Panc1 (cell line): ENCODE results near the gene MOBP. TPM values are rescaled to one million over a fixed set of nuclear protein-coding genes. Genes with fewer than 3 reads are reported as not detected.

Experiments used
- ATAC-seq: fragments of 200-7000 bp; cut with Tn5 transposase; 2 replicates; pipeline ENCODE4 v1.9.1; 2020; ENCODE audit warnings: mild to moderate bottlenecking, moderate library complexity
- BruUV-seq: library from RNA; stranded (reverse); fragments of 400-500 nt; replicated peaks from 2 replicates; lab custom pipeline; 2021; lab: Mats Ljungman, UMichigan
- CTCF ChIA-PET: fragments of 300-600 bp; sonication (Branson Sonifier 250); formaldehyde crosslinking; loops from one replicate; lab custom pipeline; 2022; ENCODE audit warnings: antibody characterized with exemption; lab: Charles Lee
- POLR2A ChIA-PET: fragments of 300-600 bp; sonication (Branson Sonifier 250); formaldehyde crosslinking; loops from one replicate; lab custom pipeline; 2022; ENCODE audit warnings: antibody characterized with exemption; lab: Charles Lee
- DNase-seq: peaks from one replicate; pipeline ENCODE4 v3.0.0-alpha.2; 2010; ENCODE audit warnings: low read depth, low spot score
- H3K27ac ChIP-seq: 2 replicates; pipeline ENCODE4 v1.5.1; 2011; ENCODE audit warnings: mild to moderate bottlenecking, low read length, inconsistent platforms
- H3K27me3 ChIP-seq: fragments of 200-500 bp; sonication (Bioruptor generic); 2 replicates; pipeline ENCODE4 v1.6.0; 2014; ENCODE audit warnings: low read length, inconsistent platforms; ENCODE audit not compliant: control insufficient read depth, insufficient read depth
- H3K36me3 ChIP-seq: fragments of 200-500 bp; sonication (Bioruptor generic); 2 replicates; pipeline ENCODE4 v1.5.1; 2014; ENCODE audit warnings: inconsistent platforms, mild to moderate bottlenecking, low read length, moderate library complexity; ENCODE audit not compliant: control insufficient read depth, insufficient read depth
- H3K4me1 ChIP-seq: 2 replicates; pipeline ENCODE4 v1.5.1; 2011; ENCODE audit warnings: inconsistent platforms, mild to moderate bottlenecking, low read length, moderate library complexity; ENCODE audit not compliant: control insufficient read depth, insufficient read depth
- H3K4me3 ChIP-seq, 2 experiments: 2 replicates each; pipeline ENCODE4 v1.5.1; 2011 to 2012; ENCODE audit warnings: low read depth in 2 of 2, low read length in 2 of 2, mild to moderate bottlenecking in 2 of 2, inconsistent platforms in 1 of 2, moderate library complexity in 1 of 2
- H3K9me3 ChIP-seq: fragments of 200-500 bp; sonication (Bioruptor generic); 2 replicates; pipeline ENCODE4 v1.5.1; 2014; ENCODE audit warnings: low read depth, mild to moderate bottlenecking, inconsistent platforms, low read length, moderate library complexity; ENCODE audit not compliant: control insufficient read depth, insufficient read depth
- POLR2AphosphoS5 ChIP-seq: IDR thresholded peaks from 2 replicates; pipeline ENCODE4 v1.6.1; 2012; ENCODE audit warnings: mild to moderate bottlenecking, low read depth, low read length, moderate library complexity
- SIN3A ChIP-seq: IDR thresholded peaks from 2 replicates; pipeline ENCODE4 v1.6.1; 2012; ENCODE audit warnings: low read depth, mild to moderate bottlenecking, low read length, moderate library complexity, borderline replicate concordance; ENCODE audit not compliant: insufficient read depth
- TCF7L2 ChIP-seq: IDR thresholded peaks from 2 replicates; pipeline ENCODE4 v1.6.1; 2011; ENCODE audit warnings: mild to moderate bottlenecking, low read depth, low read length, inconsistent platforms
- in situ Hi-C: cut with HindIII; loops from 2 replicates; pipeline ENCODE4 v1.10.0; 2016; ENCODE audit warnings: low sequenced_read_pairs, low pct_unique_long_range_greater_than_20kb
- intact Hi-C: fragments of 100-400 bp; cut with micrococcal nuclease; formaldehyde crosslinking; loops from one replicate; pipeline ENCODE4 v1.10.0; 2022; ENCODE audit not compliant: unreplicated experiment
- total RNA-seq: library from RNA; stranded (reverse); gene quantifications from one replicate; pipeline ENCODE4 v1.2.1, GENCODE V29; 2021; ENCODE audit not compliant: unreplicated experiment
- TF ChIP-seq, protein P1 (sequence below), 2 experiments: IDR thresholded peaks; 2 replicates each; pipeline ENCODE4 v1.6.1; 2011 to 2012; ENCODE audit warnings: low read depth in 2 of 2, control low read depth in 1 of 2, low read length in 1 of 2, mild to moderate bottlenecking in 1 of 2, moderate library complexity in 1 of 2; ENCODE audit not compliant: insufficient read depth in 1 of 2
- TF ChIP-seq, protein P2 (sequence below): fragments of 450-650 bp; IDR thresholded peaks from 2 replicates; pipeline ENCODE4 v1.5.1; 2017; ENCODE audit warnings: mild to moderate bottlenecking

MOBP gene
- total RNA-seq, 1 experiment from 2014 or later, result not detected

DNA sequence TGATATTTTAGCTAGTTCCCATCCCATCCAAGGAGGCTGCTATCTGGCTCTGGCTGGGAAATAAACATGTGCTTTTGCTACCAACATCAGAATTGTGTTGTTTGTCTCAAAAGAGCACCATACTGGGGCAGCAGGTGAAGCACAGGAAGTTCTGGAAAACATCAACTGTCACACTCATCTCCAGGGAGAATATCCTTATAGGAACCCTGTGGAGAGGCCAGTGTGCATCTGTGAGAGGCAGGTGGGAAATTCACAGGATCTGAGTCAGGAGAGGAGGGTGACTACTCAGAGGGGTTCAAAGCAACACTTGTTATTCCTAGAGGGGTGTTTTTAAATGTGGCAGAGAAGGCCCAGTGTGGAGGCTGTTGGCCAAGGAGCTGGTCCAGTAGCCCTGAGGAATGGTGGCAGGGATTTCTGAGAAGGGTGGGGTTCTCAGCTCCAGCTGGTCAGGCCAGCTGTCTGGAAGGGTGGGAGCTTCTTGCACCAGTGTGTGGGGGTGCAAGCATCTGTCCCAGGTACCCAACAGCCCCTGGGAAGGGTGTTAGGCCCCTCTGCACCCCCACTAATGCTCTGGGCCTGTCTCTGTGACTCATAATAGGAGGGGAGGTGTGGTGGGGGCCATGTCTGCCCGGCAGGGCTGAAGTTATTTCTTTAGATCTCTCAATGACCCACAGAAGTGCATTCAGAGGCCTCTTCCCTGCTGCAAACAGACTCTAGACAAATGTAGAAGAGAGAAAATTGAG is 32.3 kb upstream of the MOBP start:
- intact Hi-C loops, result no loop called here
- Histone ChIP-seq H3K27me3 (no peaks in the 10 kb centered on the region), H3K4me3 (no peak overlapping the region), H3K36me3 (no peaks in the 10 kb centered on the region), H3K4me1 (no peaks in the 10 kb centered on the region), H3K9me3 (no peaks in the 10 kb centered on the region), H3K27ac (no peak overlapping the region)
- BruUV-seq, result no TSS peak
- CTCF ChIA-PET, result no interaction called here
- in situ Hi-C loops, result no loop called here
- ATAC-seq (no peak), DNase-seq (no peak)
- POLR2A ChIA-PET, result no interaction called here
- TF ChIP-seq POLR2AphosphoS5 (no peak), TCF7L2 (no peak), SIN3A (no peak)
- TF ChIP-seq, protein P1, sequence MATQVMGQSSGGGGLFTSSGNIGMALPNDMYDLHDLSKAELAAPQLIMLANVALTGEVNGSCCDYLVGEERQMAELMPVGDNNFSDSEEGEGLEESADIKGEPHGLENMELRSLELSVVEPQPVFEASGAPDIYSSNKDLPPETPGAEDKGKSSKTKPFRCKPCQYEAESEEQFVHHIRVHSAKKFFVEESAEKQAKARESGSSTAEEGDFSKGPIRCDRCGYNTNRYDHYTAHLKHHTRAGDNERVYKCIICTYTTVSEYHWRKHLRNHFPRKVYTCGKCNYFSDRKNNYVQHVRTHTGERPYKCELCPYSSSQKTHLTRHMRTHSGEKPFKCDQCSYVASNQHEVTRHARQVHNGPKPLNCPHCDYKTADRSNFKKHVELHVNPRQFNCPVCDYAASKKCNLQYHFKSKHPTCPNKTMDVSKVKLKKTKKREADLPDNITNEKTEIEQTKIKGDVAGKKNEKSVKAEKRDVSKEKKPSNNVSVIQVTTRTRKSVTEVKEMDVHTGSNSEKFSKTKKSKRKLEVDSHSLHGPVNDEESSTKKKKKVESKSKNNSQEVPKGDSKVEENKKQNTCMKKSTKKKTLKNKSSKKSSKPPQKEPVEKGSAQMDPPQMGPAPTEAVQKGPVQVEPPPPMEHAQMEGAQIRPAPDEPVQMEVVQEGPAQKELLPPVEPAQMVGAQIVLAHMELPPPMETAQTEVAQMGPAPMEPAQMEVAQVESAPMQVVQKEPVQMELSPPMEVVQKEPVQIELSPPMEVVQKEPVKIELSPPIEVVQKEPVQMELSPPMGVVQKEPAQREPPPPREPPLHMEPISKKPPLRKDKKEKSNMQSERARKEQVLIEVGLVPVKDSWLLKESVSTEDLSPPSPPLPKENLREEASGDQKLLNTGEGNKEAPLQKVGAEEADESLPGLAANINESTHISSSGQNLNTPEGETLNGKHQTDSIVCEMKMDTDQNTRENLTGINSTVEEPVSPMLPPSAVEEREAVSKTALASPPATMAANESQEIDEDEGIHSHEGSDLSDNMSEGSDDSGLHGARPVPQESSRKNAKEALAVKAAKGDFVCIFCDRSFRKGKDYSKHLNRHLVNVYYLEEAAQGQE (IDR thresholded peaks at IDR 0.05; ENCODE audit: insufficient read depth in 1 of 2, low read depth in 2 of 2, low read length in 1 of 2), result no peak
- TF ChIP-seq, protein P2, sequence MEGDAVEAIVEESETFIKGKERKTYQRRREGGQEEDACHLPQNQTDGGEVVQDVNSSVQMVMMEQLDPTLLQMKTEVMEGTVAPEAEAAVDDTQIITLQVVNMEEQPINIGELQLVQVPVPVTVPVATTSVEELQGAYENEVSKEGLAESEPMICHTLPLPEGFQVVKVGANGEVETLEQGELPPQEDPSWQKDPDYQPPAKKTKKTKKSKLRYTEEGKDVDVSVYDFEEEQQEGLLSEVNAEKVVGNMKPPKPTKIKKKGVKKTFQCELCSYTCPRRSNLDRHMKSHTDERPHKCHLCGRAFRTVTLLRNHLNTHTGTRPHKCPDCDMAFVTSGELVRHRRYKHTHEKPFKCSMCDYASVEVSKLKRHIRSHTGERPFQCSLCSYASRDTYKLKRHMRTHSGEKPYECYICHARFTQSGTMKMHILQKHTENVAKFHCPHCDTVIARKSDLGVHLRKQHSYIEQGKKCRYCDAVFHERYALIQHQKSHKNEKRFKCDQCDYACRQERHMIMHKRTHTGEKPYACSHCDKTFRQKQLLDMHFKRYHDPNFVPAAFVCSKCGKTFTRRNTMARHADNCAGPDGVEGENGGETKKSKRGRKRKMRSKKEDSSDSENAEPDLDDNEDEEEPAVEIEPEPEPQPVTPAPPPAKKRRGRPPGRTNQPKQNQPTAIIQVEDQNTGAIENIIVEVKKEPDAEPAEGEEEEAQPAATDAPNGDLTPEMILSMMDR, result no peak

DNA sequence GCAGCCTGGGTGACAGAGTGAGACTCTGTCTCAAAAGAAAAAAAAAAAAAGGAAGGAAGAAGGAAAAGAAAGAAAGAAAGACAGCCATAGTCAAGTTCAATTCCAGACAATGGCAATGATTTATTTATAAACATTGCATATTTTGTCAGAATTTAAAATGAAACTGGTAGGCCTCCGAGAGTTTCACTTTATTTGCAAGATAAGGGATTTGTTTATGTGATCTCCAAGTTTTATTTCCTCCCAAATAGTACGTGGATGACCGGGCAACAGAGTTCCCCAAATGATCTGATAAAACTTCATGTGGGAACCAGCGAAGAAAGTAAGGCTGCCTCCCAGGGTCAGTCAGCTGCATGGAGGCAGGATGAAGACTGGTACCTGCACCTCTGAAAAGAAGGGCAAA is 28.6 kb upstream of the MOBP start:
- Histone ChIP-seq H3K4me3 (no peak overlapping the region), H3K27ac (no peak overlapping the region), H3K27me3 (no peaks in the 10 kb centered on the region), H3K36me3 (no peaks in the 10 kb centered on the region), H3K4me1 (no peaks in the 10 kb centered on the region), H3K9me3 (no peaks in the 10 kb centered on the region)
- intact Hi-C loops (no loop called here), in situ Hi-C loops (no loop called here)
- CTCF ChIA-PET, result no interaction called here
- ATAC-seq (no peak), DNase-seq (no peak)
- POLR2A ChIA-PET, result no interaction called here
- no TSS peak for BruUV-seq
- TF ChIP-seq, protein P1 (IDR thresholded peaks at IDR 0.05; ENCODE audit: insufficient read depth in 1 of 2, low read depth in 2 of 2, low read length in 1 of 2), result no peak
- TF ChIP-seq TCF7L2, result no peak
- no peak for TF ChIP-seq POLR2AphosphoS5
- TF ChIP-seq, protein P2, result no peak
- TF ChIP-seq SIN3A, result no peak
